Measurements from ENCODE around the gene CCN5. TPM values are rescaled to one million over a fixed set of nuclear protein-coding genes. Genes with fewer than 3 reads are reported as not detected.

Gene CCN5
- total and polyA plus RNA-seq, 2 of the 13 experiments (the other 11 are each of a cell fraction or from before 2014, with no cell fraction given) = 0.12 TPM; not detected in 1

DNA sequence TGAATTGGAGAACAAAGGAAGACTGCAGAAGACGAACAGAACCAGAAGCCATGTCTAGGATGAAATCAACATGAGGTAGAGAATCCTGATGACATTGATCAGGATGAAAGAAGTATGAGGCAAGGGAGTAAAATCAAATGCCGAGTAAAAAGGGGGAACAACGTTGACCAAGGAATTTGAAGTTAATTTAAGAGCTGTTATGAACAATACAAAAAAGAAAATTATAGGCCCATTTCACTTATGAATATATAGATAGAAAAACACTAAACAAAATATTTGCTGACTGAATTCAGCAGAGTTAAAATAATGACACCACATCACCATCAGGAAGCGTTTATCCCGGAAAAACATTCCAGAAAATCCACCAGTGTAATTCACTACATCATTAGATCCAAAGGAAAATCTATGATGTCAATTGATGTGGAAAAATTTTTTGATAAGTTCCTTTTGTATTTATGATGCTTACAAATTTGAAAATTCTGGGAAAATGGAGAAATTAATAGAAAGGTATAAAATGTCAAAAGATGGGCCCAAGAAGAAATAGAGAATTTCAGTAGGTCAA is 8.1 kb upstream of the CCN5 start (continued):
- TF ChIP-seq, protein P1, sequence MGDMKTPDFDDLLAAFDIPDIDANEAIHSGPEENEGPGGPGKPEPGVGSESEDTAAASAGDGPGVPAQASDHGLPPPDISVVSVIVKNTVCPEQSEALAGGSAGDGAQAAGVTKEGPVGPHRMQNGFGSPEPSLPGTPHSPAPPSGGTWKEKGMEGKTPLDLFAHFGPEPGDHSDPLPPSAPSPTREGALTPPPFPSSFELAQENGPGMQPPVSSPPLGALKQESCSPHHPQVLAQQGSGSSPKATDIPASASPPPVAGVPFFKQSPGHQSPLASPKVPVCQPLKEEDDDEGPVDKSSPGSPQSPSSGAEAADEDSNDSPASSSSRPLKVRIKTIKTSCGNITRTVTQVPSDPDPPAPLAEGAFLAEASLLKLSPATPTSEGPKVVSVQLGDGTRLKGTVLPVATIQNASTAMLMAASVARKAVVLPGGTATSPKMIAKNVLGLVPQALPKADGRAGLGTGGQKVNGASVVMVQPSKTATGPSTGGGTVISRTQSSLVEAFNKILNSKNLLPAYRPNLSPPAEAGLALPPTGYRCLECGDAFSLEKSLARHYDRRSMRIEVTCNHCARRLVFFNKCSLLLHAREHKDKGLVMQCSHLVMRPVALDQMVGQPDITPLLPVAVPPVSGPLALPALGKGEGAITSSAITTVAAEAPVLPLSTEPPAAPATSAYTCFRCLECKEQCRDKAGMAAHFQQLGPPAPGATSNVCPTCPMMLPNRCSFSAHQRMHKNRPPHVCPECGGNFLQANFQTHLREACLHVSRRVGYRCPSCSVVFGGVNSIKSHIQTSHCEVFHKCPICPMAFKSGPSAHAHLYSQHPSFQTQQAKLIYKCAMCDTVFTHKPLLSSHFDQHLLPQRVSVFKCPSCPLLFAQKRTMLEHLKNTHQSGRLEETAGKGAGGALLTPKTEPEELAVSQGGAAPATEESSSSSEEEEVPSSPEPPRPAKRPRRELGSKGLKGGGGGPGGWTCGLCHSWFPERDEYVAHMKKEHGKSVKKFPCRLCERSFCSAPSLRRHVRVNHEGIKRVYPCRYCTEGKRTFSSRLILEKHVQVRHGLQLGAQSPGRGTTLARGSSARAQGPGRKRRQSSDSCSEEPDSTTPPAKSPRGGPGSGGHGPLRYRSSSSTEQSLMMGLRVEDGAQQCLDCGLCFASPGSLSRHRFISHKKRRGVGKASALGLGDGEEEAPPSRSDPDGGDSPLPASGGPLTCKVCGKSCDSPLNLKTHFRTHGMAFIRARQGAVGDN (CRISPR knock-in tag; IDR thresholded peaks at IDR 0.05) = no peak
- TF ChIP-seq ZNF552 (CRISPR knock-in tag; IDR thresholded peaks at IDR 0.05; ENCODE audit: borderline replicate concordance) = no peak
- no peak for TF ChIP-seq ZNF616 (CRISPR knock-in tag; IDR thresholded peaks at IDR 0.05; ENCODE audit: low read depth)
- no peak for TF ChIP-seq MTF1 (CRISPR knock-in tag; IDR thresholded peaks at IDR 0.05)
- no peak for TF ChIP-seq SYNCRIP (IDR thresholded peaks at IDR 0.05; ENCODE audit: insufficient read depth, low read depth, low read length)
- TF ChIP-seq FOXK2 (IDR thresholded peaks at IDR 0.05) = no peak
- TF ChIP-seq ZNF674 (CRISPR knock-in tag; IDR thresholded peaks at IDR 0.05; ENCODE audit: low read depth) = no peak

DNA sequence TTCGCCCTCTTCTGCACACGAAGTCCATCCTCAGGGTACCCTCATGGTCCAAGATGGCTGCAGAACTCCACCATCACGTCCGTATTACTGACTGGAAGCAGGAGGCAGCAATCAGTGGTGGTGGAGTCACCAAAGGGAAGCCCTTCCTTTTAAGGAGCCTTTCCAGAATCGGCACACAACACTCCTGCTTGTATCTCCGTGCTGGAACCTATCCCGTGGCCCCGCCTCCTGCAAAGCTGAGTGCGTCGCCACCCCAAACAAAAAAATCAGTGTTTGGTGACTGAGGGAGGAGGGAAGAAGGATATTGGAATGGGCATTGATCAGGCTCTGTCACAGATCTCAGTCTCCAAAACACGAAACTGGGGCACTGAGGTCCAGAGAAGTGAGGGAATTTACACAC is 5.8 kb upstream of the CCN5 start:
- intact Hi-C loops (cut with micrococcal nuclease; ENCODE audit: unreplicated experiment) = no loop called here

More for the DNA sequence above, 5.8 kb upstream of the CCN5 start:
- Histone ChIP-seq H3K36me3 (replicated peaks in 1 of 2; ENCODE audit: control insufficient read depth in 1 of 2, insufficient read depth in 2 of 2, low read length in 2 of 2) (no peaks in the 10 kb centered on the region), H3K4me2 (ENCODE audit: low read depth, low read length) (no peak overlapping the region), H4K20me1 (ENCODE audit: insufficient read depth, low read length) (no peaks in the 10 kb centered on the region), H3K79me2 (ENCODE audit: insufficient read depth, low read length) (no peaks in the 10 kb centered on the region), H3K4me3 (replicated peaks in 1 of 3; ENCODE audit: insufficient read depth in 1 of 3, low read depth in 2 of 3, low read length in 3 of 3) (no peak overlapping the region), H3K27me3 (ENCODE audit: control insufficient read depth in 1 of 2, insufficient read depth in 2 of 2, low read length in 2 of 2) (peaks cover 6 to 47% of the 10 kb centered on the region in 2 experiments; a peak in 3 of 5 replicates), H3K27ac (ENCODE audit: extremely low read length, insufficient read depth, low read length) (no peak overlapping the region), H3K9ac (ENCODE audit: insufficient read depth, low read depth, low read length) (no peak overlapping the region), H2AFZ (ENCODE audit: low read length) (no peak overlapping the region), H3K9me3 (ENCODE audit: low read length) (no peaks in the 10 kb centered on the region), H3K4me1 (ENCODE audit: insufficient read depth, low read length) (peaks cover 5% of the 10 kb centered on the region)
- ATAC-seq = no peak
- ChIA-PET CTCF (ENCODE audit: low intra/inter-chr PET ratio, low total read pairs) (no interaction called here), POLR2A (no interaction called here)
- no peak for DNase-seq (ENCODE audit: low spot score)
- no TSS peak for BruUV-seq (replicated peaks)
- FAIRE-seq = no peak
- in situ Hi-C loops (cut with HindIII; ENCODE audit: extremely low pct_ligation_motif_present, low pct_unique_long_range_greater_than_20kb) = no loop called here
- WGBS (ENCODE audit: low lambda C conversion rate) = 26% methylated on average over 11 of the region's 11 CpGs
- no peak for TF ChIP-seq ZNF235 (CRISPR knock-in tag; IDR thresholded peaks at IDR 0.05; ENCODE audit: borderline replicate concordance)
